ENCODE results near the gene HEPACAM. TPM values are rescaled to one million over a fixed set of nuclear protein-coding genes. Genes with fewer than 3 reads are reported as not detected.
A peak's percentile ranks its signal among the peaks of the same experiment; 100 is the strongest.

HEPACAM gene
- total RNA-seq, 1 experiment from 2014 or later = not detected

DNA sequence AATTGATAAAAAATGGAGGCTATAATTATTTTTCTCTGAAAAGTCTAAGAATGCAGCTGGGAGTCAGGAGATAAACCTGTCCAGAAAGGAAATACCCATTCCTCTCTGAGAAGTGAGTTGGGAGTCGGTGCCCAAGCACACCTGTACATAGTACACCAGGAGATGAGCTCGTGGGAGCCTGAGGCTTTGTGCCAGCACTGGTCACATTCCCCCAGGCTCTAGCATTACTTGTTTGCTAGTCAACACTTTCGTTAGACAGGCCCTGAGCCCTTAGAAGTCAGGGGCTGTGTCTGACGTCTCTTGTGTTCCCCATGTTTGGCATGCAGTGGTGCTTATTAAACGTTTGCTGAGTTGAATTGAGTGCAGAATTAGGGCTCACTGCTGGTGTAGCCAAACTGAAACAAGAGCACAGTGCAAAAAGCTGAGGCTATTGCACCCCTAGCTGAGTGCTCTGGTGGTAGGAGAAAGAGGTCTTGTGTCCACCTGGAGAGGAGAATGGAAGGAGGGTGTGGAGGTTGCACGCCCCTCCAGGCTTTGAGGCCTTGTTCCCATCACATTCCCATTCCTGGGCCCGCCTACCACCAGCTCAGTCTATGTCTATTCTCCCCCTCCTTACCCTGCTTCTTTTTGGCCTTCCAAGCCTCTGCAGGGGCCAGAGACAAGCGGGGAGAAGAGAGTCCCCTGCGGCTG, 45.0 kb downstream of the HEPACAM start:
- H3K27me3 ChIP-seq (ENCODE audit: control insufficient read depth, insufficient read depth, low read length) = peaks cover 6% of the 10 kb centered on the region; the same call in 1 of the 2 replicates
- H3K4me3 ChIP-seq (ENCODE audit: insufficient read depth, low read depth, low read length) = no peak overlapping the region
- DNase-seq = peak; percentile 8

DNA sequence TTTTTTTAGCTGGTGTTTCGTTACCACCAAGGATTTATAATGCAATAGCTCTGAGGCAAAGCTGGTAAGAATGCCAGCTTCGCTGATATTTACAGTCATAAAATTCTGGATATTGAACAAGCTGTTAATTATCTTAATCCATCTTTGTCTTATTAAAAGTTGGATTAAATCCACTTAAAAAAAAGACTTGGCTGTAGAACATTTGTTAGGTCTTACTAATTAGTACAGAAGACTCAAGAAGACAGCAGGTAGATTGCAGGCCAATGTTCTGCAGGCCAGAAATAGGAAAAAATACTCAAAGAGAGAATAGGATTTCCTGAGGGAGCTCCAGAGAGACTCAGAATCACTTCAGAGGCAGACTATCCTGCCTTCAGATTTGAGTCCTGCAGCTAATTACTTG, 45.7 kb downstream of the HEPACAM start:
- Histone ChIP-seq H3K4me3 (ENCODE audit: insufficient read depth, low read depth, low read length) (no peak overlapping the region), H3K27me3 (ENCODE audit: control insufficient read depth, insufficient read depth, low read length) (peaks cover 6% of the 10 kb centered on the region; the same call in 1 of the 2 replicates), H3K36me3 (replicated peaks; ENCODE audit: control insufficient read depth, insufficient read depth, low read length) (no peaks in the 10 kb centered on the region)
- DNase-seq = no peak

More for the DNA sequence above, 45.0 kb downstream of the HEPACAM start:
- no peaks in the 10 kb centered on the region for H3K36me3 ChIP-seq (replicated peaks; ENCODE audit: control insufficient read depth, insufficient read depth, low read length)

DNA sequence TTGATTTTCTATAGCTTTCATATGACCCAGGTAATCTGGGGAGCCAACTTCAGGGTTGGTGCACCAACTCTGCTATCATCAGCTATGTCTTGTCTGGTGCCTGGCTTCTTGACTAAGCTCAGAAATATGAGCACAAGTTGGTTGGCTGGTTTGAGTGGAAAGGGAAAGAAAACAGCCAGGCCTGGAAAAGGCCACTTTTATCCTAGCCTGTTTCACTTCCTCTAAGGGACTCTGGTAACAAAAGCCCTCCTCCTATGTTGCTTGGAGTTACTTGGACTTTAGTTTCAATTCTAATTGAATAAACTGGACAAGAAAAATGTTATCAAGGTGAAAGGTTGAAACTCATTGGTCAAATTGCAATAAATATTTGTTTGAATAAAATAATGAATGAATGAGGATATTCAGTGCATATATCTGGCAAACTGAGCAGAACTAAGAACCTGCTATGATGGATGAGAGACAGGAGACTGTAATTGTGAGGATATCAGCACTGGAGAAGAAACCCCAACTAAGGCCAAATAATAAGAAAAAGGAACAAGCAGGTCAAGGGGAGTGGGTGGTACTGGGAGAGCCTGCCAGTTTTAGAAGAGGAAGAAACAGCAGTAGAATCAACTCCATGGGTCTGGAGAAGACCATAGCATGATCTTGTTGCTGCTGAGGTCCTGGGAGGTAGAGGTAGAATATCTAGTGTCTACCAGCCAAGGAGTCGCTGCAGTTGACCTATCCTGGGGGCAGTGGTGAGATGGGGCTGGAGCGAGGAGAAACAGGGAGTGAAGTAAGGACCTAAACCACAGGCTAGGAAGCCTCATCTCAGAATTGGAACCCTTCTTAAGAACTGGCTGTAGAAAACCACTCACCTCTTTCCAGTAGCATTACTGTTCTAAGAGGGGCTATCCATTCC, 46.4 kb downstream of the HEPACAM start:
- peaks cover 8% of the 10 kb centered on the region; the same call in 1 of the 2 replicates for H3K27me3 ChIP-seq (ENCODE audit: control insufficient read depth, insufficient read depth, low read length)
- H3K36me3 ChIP-seq (replicated peaks; ENCODE audit: control insufficient read depth, insufficient read depth, low read length) = no peaks in the 10 kb centered on the region
- peak; percentile 7 for DNase-seq
- H3K4me3 ChIP-seq (ENCODE audit: insufficient read depth, low read depth, low read length) = no peak overlapping the region

DNA sequence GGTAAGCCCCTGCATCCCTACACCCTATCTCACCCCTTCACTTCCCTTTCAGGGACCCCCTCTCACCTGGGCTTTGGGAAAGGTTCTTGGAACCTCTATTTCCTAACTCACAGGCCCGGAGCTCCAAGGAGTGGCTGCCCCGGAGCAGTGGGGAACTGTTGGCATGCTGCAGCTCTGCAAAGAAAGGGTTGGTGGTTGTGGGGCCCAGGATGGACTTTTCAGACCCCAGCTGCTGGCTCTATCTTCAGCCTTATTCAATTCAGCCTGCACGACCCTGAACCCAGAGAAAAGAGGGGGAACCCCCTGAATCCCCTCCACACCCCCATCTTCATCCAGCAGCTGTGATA, 48.2 kb downstream of the HEPACAM start:
- H3K27me3 ChIP-seq (ENCODE audit: control insufficient read depth, insufficient read depth, low read length) = peaks cover 8% of the 10 kb centered on the region; the same call in 1 of the 2 replicates
- DNase-seq = no peak
- H3K36me3 ChIP-seq (replicated peaks; ENCODE audit: control insufficient read depth, insufficient read depth, low read length) = no peaks in the 10 kb centered on the region
- H3K4me3 ChIP-seq (ENCODE audit: insufficient read depth, low read depth, low read length) = no peak overlapping the region

DNA sequence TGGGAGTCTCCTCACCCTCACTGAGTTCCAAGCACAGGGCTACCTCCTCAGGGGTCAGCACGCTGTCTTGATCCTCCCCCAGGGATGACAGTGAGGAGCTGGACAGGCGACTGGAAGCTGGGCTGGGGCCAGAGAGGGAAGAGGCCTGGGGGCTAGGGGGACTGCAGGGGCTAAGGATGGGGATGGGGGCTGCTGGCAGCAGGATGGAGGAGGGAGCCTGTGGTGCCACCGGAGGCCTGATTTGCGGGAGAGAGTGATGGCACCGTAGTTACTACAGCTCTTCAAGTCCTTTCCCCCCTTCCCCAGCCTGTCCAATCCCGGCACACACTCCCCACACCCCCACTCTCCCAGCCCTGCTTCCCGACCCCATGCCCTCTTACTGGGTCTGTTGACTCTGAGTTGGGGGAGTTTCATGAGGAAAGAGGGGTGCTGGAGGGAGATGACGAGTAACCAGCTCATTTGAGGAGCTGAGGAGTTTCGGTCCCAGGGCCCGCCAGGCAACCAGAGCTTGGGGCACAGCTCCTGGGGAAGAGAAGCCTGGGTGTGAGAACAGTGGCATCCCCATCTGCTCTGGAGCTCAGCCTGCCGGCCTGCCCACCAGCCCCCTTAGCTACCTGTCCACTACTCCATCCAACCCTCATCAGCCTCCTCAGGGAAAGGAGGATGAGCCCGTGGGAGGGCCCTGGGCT, 48.7 kb downstream of the HEPACAM start:
- H3K36me3 ChIP-seq (replicated peaks; ENCODE audit: control insufficient read depth, insufficient read depth, low read length) = no peaks in the 10 kb centered on the region
- peaks cover 8% of the 10 kb centered on the region; the same call in 1 of the 2 replicates for H3K27me3 ChIP-seq (ENCODE audit: control insufficient read depth, insufficient read depth, low read length)
- no peak overlapping the region for H3K4me3 ChIP-seq (ENCODE audit: insufficient read depth, low read depth, low read length)
- DNase-seq = peak; percentile 35

DNA sequence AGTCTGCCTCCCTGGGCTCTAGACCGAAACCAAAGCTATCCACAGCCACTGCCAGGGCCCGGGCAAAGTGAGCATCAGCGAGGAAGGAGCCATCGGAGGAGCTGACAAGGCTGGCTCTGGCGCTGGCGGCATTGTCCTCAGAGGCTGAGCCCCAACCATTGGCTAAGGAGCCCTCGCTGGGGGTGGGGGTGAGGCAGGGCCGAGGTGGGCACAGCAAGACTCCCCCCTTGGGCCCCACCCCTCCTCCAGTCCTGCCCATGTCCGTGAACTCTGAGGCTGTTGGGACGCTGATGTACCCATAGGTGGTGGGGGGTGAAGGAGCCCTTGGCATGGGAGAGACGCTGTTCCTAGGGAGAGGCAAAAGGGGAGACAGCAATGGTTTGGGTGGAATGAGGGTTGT, 49.4 kb downstream of the HEPACAM start:
- Histone ChIP-seq H3K27me3 (ENCODE audit: control insufficient read depth, insufficient read depth, low read length) (peaks cover 8% of the 10 kb centered on the region; the same call in 1 of the 2 replicates), H3K36me3 (replicated peaks; ENCODE audit: control insufficient read depth, insufficient read depth, low read length) (no peaks in the 10 kb centered on the region)
- DNase-seq = peak; percentile 59

DNA sequence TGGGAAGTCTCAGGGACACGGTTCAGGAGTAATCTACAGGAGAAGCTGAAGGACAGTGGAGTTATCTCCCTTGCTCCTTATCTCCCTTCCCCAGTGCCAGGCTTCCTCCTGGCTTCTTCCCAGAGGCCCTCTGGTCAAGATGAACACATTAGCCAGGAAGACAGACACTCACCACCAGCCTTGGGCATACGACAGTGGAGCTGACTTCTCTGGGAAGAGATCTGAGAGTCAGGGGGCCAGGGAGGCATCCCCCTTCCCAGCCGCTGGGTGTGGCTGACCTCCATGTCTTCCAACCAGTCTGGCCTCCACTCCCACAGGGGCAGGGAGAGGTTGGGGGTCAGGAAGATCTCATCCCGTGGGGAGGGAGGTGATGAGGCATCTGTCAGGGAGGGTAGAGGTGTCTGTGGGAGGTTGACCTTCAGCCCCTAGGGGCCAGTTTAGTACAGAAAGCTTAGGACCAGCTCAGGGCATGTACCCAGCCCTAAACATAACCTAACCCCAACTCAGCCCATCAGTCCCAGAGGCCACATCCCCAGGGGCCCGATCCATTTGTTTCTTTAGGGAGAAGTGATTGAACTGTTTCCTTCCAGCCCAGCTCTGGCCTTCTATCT, 50.9 kb downstream of the HEPACAM start:
- Histone ChIP-seq H3K4me3 (ENCODE audit: insufficient read depth, low read depth, low read length) (no peak overlapping the region), H3K36me3 (replicated peaks; ENCODE audit: control insufficient read depth, insufficient read depth, low read length) (no peaks in the 10 kb centered on the region), H3K27me3 (ENCODE audit: control insufficient read depth, insufficient read depth, low read length) (peaks cover 8% of the 10 kb centered on the region; the same call in 1 of the 2 replicates)
- DNase-seq = peak; percentile 22

More for the DNA sequence above, 49.4 kb downstream of the HEPACAM start:
- no peak overlapping the region for H3K4me3 ChIP-seq (ENCODE audit: insufficient read depth, low read depth, low read length)

DNA sequence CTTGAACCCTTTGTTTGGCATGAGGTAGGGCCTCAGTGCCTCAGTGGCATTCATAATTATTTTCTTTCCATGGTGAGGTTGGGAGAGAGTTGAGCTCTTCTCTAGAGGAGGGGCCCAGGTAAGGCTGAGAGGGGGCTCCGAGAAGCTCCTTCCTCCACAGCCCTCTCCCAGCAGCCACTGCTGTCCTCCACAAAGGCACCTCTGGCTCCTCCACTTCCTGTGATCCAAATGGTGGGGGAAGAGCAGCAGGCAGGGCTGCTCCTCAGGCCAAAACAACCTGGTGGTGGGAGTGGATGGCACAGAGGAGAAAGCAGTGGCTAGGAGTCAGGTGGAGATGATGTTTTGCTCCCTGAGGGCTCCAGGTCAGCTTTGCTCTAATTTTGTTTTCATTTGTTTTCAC, 51.5 kb downstream of the HEPACAM start:
- H3K27me3 ChIP-seq (ENCODE audit: control insufficient read depth, insufficient read depth, low read length) = peaks cover 8% of the 10 kb centered on the region; the same call in 1 of the 2 replicates
- DNase-seq = peak; percentile 16
- no peak overlapping the region for H3K4me3 ChIP-seq (ENCODE audit: insufficient read depth, low read depth, low read length)
- H3K36me3 ChIP-seq (replicated peaks; ENCODE audit: control insufficient read depth, insufficient read depth, low read length) = no peaks in the 10 kb centered on the region

DNA sequence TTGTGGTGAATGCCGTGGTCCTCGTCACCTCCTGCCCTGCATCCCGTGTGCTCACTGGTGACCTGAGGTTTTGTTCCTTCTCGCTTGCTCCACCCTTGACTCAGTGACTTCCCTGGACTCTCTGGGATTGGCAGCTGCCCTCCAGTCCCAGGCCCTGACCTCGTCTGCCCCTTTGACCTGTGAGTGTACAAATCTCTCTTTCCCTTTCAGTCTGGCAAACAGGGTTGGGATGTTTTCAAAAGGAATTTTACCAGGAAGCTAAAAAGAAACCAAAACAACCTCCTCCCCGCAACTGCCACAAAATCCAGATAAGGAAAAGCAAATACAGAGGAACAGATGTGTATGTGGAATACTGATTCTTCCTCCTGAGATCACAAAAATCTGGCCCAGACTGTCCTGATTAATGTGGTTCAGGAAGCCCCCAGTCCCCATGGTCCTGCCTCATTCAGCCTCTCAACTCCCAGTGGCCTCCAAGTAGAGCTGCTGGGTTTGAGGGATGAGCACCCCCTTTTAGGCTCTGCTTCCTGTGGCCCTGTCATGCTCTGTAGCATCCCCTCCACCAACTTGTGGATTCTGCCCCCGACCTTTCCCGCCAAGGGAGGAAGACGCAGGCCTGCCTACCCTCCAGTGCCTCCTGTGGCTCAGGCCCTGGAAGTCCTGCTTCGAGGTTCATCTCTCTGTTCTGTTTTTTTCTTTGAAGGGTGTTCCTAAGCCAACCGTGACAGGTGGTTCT, 53.3 kb downstream of the HEPACAM start:
- no peak overlapping the region for H3K4me3 ChIP-seq (ENCODE audit: insufficient read depth, low read depth, low read length)
- H3K27me3 ChIP-seq (ENCODE audit: control insufficient read depth, insufficient read depth, low read length) = peaks cover 6% of the 10 kb centered on the region; the same call in 1 of the 2 replicates
- DNase-seq = no peak
- no peaks in the 10 kb centered on the region for H3K36me3 ChIP-seq (replicated peaks; ENCODE audit: control insufficient read depth, insufficient read depth, low read length)

DNA sequence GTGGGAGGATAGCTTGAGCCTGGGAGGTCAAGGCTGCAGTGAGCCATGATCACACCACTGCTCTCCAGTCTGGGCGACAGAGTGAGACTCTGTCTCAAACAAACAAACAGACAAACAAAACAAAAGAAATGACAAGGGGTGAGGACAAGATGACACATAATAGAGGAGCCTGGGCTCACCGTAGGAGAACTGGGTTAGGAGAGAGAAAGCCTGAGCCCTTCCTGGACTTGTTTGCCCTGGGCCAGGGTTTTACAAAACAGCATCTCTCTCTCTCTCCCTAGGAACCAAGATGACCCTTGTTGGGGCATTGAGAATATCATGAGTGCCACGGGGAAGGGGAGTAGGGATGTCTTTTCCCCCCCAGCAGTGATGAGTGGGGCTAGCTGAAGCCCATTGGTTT, 54.9 kb downstream of the HEPACAM start:
- no peaks in the 10 kb centered on the region for H3K36me3 ChIP-seq (replicated peaks; ENCODE audit: control insufficient read depth, insufficient read depth, low read length)
- H3K27me3 ChIP-seq (ENCODE audit: control insufficient read depth, insufficient read depth, low read length) = peaks cover 9% of the 10 kb centered on the region; the same call in 1 of the 2 replicates

DNA sequence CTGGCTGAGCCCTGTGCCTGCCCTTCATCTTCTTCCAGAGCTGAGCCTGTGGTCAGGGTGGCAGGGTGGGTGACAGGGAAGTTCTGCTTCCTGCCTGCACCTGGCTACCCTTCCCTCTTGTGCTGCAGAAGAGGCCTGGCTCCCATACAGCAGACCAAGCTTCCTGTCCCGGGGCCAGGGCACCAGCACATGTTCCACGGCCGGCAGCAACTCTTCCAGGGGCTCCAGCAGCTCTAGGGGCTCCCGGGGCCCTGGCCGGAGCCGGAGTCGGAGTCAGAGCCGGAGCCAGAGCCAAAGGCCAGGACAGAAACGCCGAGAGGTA, 55.6 kb downstream of the HEPACAM start:
- no peaks in the 10 kb centered on the region for H3K36me3 ChIP-seq (replicated peaks; ENCODE audit: control insufficient read depth, insufficient read depth, low read length)
- peaks cover 15% of the 10 kb centered on the region for H3K27me3 ChIP-seq (ENCODE audit: control insufficient read depth, insufficient read depth, low read length)
- H3K4me3 ChIP-seq (ENCODE audit: insufficient read depth, low read depth, low read length) = no peak overlapping the region
- no peak for DNase-seq

More for the DNA sequence above, 54.9 kb downstream of the HEPACAM start:
- DNase-seq = no peak
- H3K4me3 ChIP-seq (ENCODE audit: insufficient read depth, low read depth, low read length) = no peak overlapping the region

DNA sequence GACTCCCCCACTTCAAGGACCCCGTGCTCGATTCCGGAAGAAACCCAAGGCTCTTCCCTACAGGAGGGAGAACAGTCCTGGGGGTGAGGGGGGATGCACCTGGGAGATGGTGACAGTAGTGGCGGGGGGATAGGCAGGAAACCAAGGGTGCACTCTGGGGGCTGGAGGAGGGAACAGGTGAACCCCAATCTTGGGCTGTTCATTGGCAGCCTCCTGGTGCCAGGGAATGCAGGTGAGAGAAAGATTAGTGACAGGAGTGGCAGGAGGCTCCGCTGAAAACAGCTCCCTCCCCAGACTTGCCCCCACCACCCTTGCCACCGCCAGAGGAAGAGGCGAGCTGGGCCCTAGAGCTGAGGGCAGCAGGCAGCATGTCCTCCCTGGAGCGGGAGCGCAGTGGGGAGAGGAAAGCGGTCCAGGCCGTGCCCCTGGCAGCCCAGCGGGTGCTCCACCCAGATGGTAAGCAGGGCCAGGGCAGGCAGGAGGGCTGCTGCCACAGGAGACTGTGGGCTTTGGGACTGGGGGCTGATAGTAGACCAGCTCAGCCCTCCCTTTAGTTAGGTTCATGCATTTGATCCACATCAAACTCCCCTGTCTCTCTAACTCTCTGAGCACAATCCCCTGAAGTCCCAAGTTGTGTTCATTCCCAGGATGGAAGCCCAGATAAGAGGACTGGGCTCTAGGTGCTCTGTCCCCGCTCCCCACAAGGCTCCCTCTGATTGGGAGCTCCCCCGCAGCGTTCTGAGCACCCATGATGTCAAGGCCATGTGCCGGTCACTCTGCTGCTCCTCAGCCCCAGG, 56.2 kb downstream of the HEPACAM start:
- Histone ChIP-seq H3K36me3 (replicated peaks; ENCODE audit: control insufficient read depth, insufficient read depth, low read length) (no peaks in the 10 kb centered on the region), H3K27me3 (ENCODE audit: control insufficient read depth, insufficient read depth, low read length) (peaks cover 20% of the 10 kb centered on the region), H3K4me3 (ENCODE audit: insufficient read depth, low read depth, low read length) (no peak overlapping the region)
- peak; percentile 27 for DNase-seq

Measured in H7 (cell line).